ENCODE data around the gene LIN7C. TPM values are rescaled to one million over a fixed set of nuclear protein-coding genes. Genes with fewer than 3 reads are reported as not detected.

Gene LIN7C
- total RNA-seq, 6 donors from 2014 or later, result 13.0 to 52.9 (median 26.2) TPM

DNA sequence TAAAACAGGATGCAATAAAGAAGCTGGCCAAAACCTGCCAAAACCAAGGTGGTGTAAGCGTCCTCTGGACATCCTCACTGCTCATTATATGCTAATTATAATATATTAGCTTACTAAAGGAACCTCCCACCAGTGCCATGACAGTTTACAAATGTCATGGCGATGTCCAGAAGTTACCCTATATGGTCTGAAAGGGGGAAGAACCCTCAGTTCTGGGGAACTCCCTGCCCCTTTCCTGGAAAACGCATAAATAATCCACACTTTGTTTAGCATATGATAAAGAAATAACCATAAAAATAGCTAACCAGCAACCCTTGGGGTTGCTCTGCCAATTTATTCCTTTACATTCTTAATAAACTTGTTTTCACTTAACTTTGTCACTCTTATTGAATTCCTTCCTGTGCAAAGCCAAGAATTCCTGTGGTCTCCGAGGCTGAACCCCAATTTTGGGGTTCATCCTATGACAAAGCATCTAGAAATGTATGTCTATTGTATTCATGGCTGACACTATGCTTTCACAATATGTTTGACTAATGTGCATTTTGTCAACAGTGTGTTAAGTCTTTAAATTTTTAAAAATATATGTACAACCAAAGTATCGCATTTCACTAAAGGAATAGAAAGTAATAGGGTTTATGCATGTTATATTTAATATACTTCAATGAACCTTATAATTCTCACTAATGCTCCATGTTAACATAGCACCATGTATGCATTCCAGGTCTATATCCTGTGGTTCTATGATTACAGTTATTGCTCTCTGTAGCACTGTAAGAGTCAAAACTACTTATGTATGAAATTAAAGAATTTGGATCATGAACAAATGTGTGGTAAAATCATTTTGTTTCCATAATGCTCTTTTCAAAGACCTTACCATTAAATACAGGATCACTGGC lies 59.0 kb downstream of the LIN7C start:
- 88 to 91% methylated on average over 5 of the region's 5 CpGs for WGBS, 2 donors
- no peak for TF ChIP-seq POLR2AphosphoS5 (IDR thresholded peaks at IDR 0.05)
- TF ChIP-seq, protein P1, sequence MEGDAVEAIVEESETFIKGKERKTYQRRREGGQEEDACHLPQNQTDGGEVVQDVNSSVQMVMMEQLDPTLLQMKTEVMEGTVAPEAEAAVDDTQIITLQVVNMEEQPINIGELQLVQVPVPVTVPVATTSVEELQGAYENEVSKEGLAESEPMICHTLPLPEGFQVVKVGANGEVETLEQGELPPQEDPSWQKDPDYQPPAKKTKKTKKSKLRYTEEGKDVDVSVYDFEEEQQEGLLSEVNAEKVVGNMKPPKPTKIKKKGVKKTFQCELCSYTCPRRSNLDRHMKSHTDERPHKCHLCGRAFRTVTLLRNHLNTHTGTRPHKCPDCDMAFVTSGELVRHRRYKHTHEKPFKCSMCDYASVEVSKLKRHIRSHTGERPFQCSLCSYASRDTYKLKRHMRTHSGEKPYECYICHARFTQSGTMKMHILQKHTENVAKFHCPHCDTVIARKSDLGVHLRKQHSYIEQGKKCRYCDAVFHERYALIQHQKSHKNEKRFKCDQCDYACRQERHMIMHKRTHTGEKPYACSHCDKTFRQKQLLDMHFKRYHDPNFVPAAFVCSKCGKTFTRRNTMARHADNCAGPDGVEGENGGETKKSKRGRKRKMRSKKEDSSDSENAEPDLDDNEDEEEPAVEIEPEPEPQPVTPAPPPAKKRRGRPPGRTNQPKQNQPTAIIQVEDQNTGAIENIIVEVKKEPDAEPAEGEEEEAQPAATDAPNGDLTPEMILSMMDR (IDR thresholded peaks at IDR 0.05), result no peak
- no peak for TF ChIP-seq POLR2A (IDR thresholded peaks at IDR 0.05)
- TF ChIP-seq EP300 (IDR thresholded peaks at IDR 0.05), result no peak
- no peaks in the 10 kb centered on the region for H3K36me3 ChIP-seq
- no peak overlapping the region for H3K27ac ChIP-seq
- H3K9me3 ChIP-seq, result no peaks in the 10 kb centered on the region
- DNase-seq, result no peak
- no peaks in the 10 kb centered on the region for H3K4me1 ChIP-seq
- ATAC-seq (ENCODE audit: low FRiP score in 2 of 2), result no peak
- no peaks in the 10 kb centered on the region for H3K27me3 ChIP-seq
- H3K4me3 ChIP-seq, result no peak overlapping the region

DNA sequence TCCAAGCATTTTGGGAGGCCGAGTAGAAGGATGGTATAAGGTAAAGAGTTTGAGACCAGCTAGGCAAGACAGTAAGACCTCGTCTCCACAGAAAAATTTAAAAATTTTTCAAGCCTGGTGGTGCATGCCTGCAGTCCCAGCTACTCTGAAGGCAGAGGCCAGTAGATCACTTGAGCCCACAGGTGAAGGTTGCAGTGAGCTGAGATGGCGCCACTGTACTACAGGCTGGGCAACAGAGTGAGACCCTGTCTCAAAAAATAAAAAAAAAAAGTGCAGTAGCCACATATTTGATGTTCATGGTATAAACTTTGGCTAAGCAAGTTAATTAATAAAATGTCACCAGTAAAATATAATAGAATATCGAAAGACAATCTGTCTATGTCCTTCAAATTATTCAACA lies 60.9 kb downstream of the LIN7C start:
- no peak for TF ChIP-seq POLR2A (IDR thresholded peaks at IDR 0.05)
- TF ChIP-seq, protein P1 (IDR thresholded peaks at IDR 0.05), result no peak
- no peak for TF ChIP-seq POLR2AphosphoS5 (IDR thresholded peaks at IDR 0.05)
- no peak for TF ChIP-seq EP300 (IDR thresholded peaks at IDR 0.05)

DNA sequence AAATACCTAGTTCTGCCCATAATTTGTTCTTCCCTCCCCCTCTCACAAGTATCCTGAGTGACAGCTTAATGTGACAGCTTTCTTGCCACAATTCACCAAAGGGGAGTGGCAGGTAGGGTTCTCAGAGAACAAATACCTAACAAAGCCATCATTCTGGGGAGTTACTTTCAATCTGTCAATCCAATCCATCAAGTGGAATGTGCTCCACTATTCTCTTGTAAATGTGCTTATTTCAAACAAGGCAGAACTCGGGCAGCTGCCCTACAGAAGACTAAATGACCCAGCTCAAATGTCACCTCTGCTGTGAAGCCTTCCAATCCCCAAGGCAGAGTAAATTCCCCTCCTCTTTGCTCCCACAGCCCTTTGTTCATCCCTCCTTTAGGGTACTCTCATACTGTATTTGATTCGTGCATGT lies 61.8 kb downstream of the LIN7C start:
- Histone ChIP-seq H3K27ac (no peak overlapping the region), H3K36me3 (no peaks in the 10 kb centered on the region), H3K4me1 (no peaks in the 10 kb centered on the region), H3K27me3 (no peaks in the 10 kb centered on the region), H3K9me3 (no peaks in the 10 kb centered on the region), H3K4me3 (no peak overlapping the region)
- ATAC-seq (ENCODE audit: low FRiP score in 2 of 2) (no peak), DNase-seq (no peak)
- 68 to 71% methylated on average over 2 of the region's 2 CpGs for WGBS, 2 donors
- TF ChIP-seq EP300 (IDR thresholded peaks at IDR 0.05) (no peak), POLR2A (IDR thresholded peaks at IDR 0.05) (no peak), POLR2AphosphoS5 (IDR thresholded peaks at IDR 0.05) (no peak)
- TF ChIP-seq, protein P1 (IDR thresholded peaks at IDR 0.05), result no peak

More for the DNA sequence above, 60.9 kb downstream of the LIN7C start:
- Histone ChIP-seq H3K4me3 (no peak overlapping the region), H3K27me3 (no peaks in the 10 kb centered on the region), H3K27ac (no peak overlapping the region), H3K9me3 (no peaks in the 10 kb centered on the region), H3K4me1 (no peaks in the 10 kb centered on the region), H3K36me3 (no peaks in the 10 kb centered on the region)
- DNase-seq, result no peak
- 93 to 95% methylated on average over 4 of the region's 4 CpGs for WGBS, 2 donors
- no peak for ATAC-seq (ENCODE audit: low FRiP score in 2 of 2)

Small RNAs within 50 kb of the gene (small RNA-seq; reads per million reads assigned to genes)
- gene AC100771.1, result 0 reads per million in 4 donors
- gene MIR8087, result 0 reads per million in 4 donors
- gene RNA5SP339, result 0 reads per million in 4 donors

Other genes starting within 250 kb of the LIN7C start
- 1 to 10 TPM in 4 of 6 donors, under 1 TPM in 1, not detected in 1; 1.00 to 6.4 (median 1.6) TPM for gene CCDC34, start 143.6 kb downstream of the LIN7C start, total RNA-seq
- gene LGR4, start 34.0 kb downstream of the LIN7C start, total RNA-seq, result 10 to 100 TPM in 1 of 6 donors, 1 to 10 TPM in 5; 3.1 to 20.2 (median 6.0) TPM
- 1 to 10 TPM; 1.0 to 5.4 (median 3.8) TPM for gene BDNF, start 193.7 kb upstream of the LIN7C start, total RNA-seq